ENCODE results near the gene ATP13A4.

GRCh38 chr3:193544289-193544688 lies 10.4 kb downstream of the ATP13A4 start:
- TF ChIP-seq RAD21 (IDR thresholded peaks at IDR 0.05; ENCODE audit: low read depth) (no peak), MAX (IDR thresholded peaks at IDR 0.05) (no peak), ZBTB7A (IDR thresholded peaks at IDR 0.05; ENCODE audit: low read depth) (no peak), TAF1 (IDR thresholded peaks at IDR 0.05; ENCODE audit: low read depth) (no peak), EP300 (IDR thresholded peaks at IDR 0.05; ENCODE audit: borderline replicate concordance) (no peak), REST (IDR thresholded peaks at IDR 0.05; ENCODE audit: low read depth) (no peak), FOXM1 (IDR thresholded peaks at IDR 0.05; ENCODE audit: borderline replicate concordance, low read depth) (no peak), YY1 (IDR thresholded peaks at IDR 0.05; ENCODE audit: low read depth) (no peak), TCF12 (IDR thresholded peaks at IDR 0.05; ENCODE audit: low read depth) (no peak), CEBPB (IDR thresholded peaks at IDR 0.05) (no peak), USF1 (IDR thresholded peaks at IDR 0.05) (no peak), CREB1 (IDR thresholded peaks at IDR 0.05; ENCODE audit: low read depth) (no peak), TEAD4 (IDR thresholded peaks at IDR 0.05) (no peak), NFIC (IDR thresholded peaks at IDR 0.05) (no peak)

All from Ishikawa (cell line).